Adrenal gland (tissue), 12 donors: ENCODE measurements around the gene MRPS16. TPM values are rescaled to one million over a fixed set of nuclear protein-coding genes. Genes with fewer than 3 reads are reported as not detected.

Experiments used
- DNase-seq, 7 donors: peaks; one replicate each; pipeline ENCODE4 v3.0.0-alpha.2; 2019 to 2020
- H3K27ac ChIP-seq, 5 donors: fragments of 200-600 bp; sonication (generic) in 4 of 5; 1 replicate in 3 of 5; 2 replicates in 2 of 5; pipeline versions ENCODE4 v1.5.1 to v1.8.0; 2016 to 2020; ENCODE audit warnings: mild to moderate bottlenecking in 1 of 5
- H3K27me3 ChIP-seq: fragments of 200-600 bp; 2 replicates; pipeline ENCODE4 v1.8.0; 2021
- H3K36me3 ChIP-seq, 2 donors: fragments of 200-600 bp; replicated peaks in 1 of 2; 1 replicate in 1 of 2; 2 replicates in 1 of 2; pipeline versions ENCODE4 v1.5.1 to v1.8.0; 2018 to 2022
- H3K4me1 ChIP-seq, 2 donors: fragments of 200-600 bp; replicated peaks in 1 of 2; 1 replicate in 1 of 2; 2 replicates in 1 of 2; pipeline versions ENCODE4 v1.5.1 to v1.8.0; 2018 to 2021
- H3K4me3 ChIP-seq, 4 donors: fragments of 200-600 bp; sonication (generic) in 3 of 4; one replicate each; pipeline ENCODE4 v1.5.1; 2016 to 2018
- H3K9me3 ChIP-seq, 3 donors: fragments of 200-600 bp; sonication (generic) in 1 of 3; replicated peaks in 1 of 3; 1 replicate in 2 of 3; 2 replicates in 1 of 3; pipeline versions ENCODE4 v1.5.1 to v1.8.0; 2016 to 2021
- CTCF ChIP-seq, 6 experiments: fragments of 450-650 bp in 4 of 6; fragments of 200-600 bp in 2 of 6; sonication (generic) in 1 of 6; IDR thresholded peaks; 1 replicate in 5 of 6; 2 replicates in 1 of 6; pipeline versions ENCODE4 v1.5.1 to v1.8.0; 2016 to 2021; ENCODE audit warnings: antibody characterized with exemption in 6 of 6, mild to moderate bottlenecking in 2 of 6, moderate library complexity in 1 of 6
- POLR2A ChIP-seq, 2 donors: fragments of 450-650 bp; IDR thresholded peaks; one replicate each; pipeline ENCODE4 v1.6.1; 2017; ENCODE audit warnings: antibody characterized with exemption in 2 of 2, mild to moderate bottlenecking in 2 of 2, moderate library complexity in 1 of 2
- WGBS, 4 donors: extraction: QIAGEN DNeasy Blood & Tissue Kit in 2 of 4; methylation state at CpG; one replicate each; pipeline versions ENCODE4 v1.1.5 to v1.1.7; 2013 to 2017; 5-methylcytosine and 5-hydroxymethylcytosine counted together
- intact Hi-C, 2 donors: fragments of 100-400 bp; cut with DNase I; formaldehyde crosslinking; loops; one replicate each; pipeline versions ENCODE4 v1.14.1 to v1.15.0; 2022 to 2023
- polyA plus RNA-seq, 3 donors: library from polyadenylated mRNA; stranded (reverse); fragments of 200-250 nt in 2 of 3; fragments of 350-450 nt in 1 of 3; fragmentation: Illumina TruSeq in 1 of 3; extraction: RNeasy Lipid Tissue Mini Kit (QIAGEN cat#74804) in 1 of 3; gene quantifications; one replicate each; pipeline ENCODE4 v1.2.3, GENCODE V29; 2013 to 2014
- total RNA-seq, 9 donors: library from RNA; depleted of rRNA in 4 of 9; stranded (reverse); fragments of >200 nt in 4 of 9; fragments of 120-200 nt in 1 of 9; fragmentation: NEBNext Ultra II Directional in 1 of 9; extraction: Animal tissue kit (Norgen Biotek cat#: 25700) in 1 of 9; gene quantifications; one replicate each; pipeline versions ENCODE4 v1.1.0 to v1.2.4, GENCODE V29; 2013 to 2023
- donor health status: healthy with polysubstance abuse.
- donor health status: Bipolar disorder and iron deficiency.
- donor health status: DM: yes; HTN: yes; CAD: no.
- donor health status: DM: no; HTN: no; CAD: no.
- donor health status: DM: no; HTN: no; CAD: no.
- donor health status: DM: yes; HTN: yes; CAD: no.

Gene MRPS16
- total and polyA plus RNA-seq, 12 donors, result 37.6 to 128 (median 86.7) TPM

DNA sequence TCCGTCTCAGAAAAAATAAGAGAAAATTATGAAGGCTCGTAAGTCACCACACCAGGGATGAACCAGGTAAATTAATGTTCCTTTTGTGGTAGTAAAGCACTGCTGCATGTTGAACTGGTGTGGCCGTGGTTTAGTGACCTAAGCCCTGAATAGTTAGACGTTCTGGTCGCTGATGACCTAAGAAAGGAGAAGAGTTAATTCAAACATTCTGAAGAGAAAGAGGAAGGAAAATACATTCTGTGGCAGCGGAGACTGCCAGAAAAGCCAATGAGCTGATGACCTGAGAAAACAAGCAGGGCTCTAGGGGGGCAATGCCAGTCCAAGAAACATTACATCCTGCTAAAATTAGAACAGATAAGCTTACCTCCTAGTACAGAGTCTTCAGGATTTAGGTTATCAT lies 22.9 kb downstream of the MRPS16 start:
- H3K9me3 ChIP-seq, result no peaks in the 10 kb centered on the region
- DNase-seq, result no peak
- no peaks in the 10 kb centered on the region for H3K4me1 ChIP-seq
- peaks cover 0 to 3% of the 10 kb centered on the region in 2 donors for H3K36me3 ChIP-seq
- WGBS, 4 donors, result 71 to 81% (median 78%) methylated on average over 6 of the region's 6 CpGs
- intact Hi-C loops, result no loop called here
- H3K27ac ChIP-seq, result no peak overlapping the region
- no peaks in the 10 kb centered on the region for H3K27me3 ChIP-seq
- no peak overlapping the region for H3K4me3 ChIP-seq
- TF ChIP-seq POLR2A (IDR thresholded peaks at IDR 0.05) (no peak), CTCF (IDR thresholded peaks at IDR 0.05) (no peak)

DNA sequence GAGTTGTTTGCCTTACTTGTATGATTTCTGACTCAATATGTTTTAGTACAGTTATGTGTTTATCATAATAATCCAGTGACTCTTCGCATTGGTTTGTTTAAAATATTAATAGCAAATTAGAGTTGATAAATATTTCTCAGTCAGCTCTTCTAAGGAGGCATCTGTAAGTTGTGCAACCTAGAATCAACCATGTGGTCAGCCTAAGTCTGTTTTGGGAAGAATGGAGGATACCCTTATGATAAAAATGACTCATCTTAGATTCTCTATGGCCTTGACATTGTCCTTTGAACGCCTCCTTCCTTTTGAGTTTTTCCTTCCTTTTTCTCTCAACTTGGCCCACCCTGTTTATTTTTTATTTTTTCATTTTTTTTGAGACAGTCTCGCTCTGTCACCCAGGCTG lies 24.2 kb downstream of the MRPS16 start:
- no peaks in the 10 kb centered on the region for H3K27me3 ChIP-seq
- intact Hi-C loops, result no loop called here
- peak overlapping the region in 1 of 5 donors; percentile 5 for H3K27ac ChIP-seq
- no peaks in the 10 kb centered on the region for H3K4me1 ChIP-seq
- no peak for DNase-seq
- H3K4me3 ChIP-seq, result no peak overlapping the region
- no peaks in the 10 kb centered on the region for H3K36me3 ChIP-seq
- 63 to 74% (median 70%) methylated on average over 3 of the region's 3 CpGs for WGBS, 4 donors
- H3K9me3 ChIP-seq, result no peaks in the 10 kb centered on the region
- TF ChIP-seq CTCF (IDR thresholded peaks at IDR 0.05), result no peak

GRCh38 chr10:73226663-73227062 lies 25.8 kb downstream of the MRPS16 start:
- no peaks in the 10 kb centered on the region for H3K36me3 ChIP-seq
- H3K27ac ChIP-seq, result no peak overlapping the region
- no peaks in the 10 kb centered on the region for H3K27me3 ChIP-seq
- H3K4me3 ChIP-seq, result no peak overlapping the region
- H3K4me1 ChIP-seq, result no peaks in the 10 kb centered on the region
- no peak for TF ChIP-seq POLR2A (IDR thresholded peaks at IDR 0.05)
- TF ChIP-seq CTCF (IDR thresholded peaks at IDR 0.05), result no peak
- H3K9me3 ChIP-seq, result no peaks in the 10 kb centered on the region
- intact Hi-C loops, result no loop called here
- DNase-seq, result no peak

DNA sequence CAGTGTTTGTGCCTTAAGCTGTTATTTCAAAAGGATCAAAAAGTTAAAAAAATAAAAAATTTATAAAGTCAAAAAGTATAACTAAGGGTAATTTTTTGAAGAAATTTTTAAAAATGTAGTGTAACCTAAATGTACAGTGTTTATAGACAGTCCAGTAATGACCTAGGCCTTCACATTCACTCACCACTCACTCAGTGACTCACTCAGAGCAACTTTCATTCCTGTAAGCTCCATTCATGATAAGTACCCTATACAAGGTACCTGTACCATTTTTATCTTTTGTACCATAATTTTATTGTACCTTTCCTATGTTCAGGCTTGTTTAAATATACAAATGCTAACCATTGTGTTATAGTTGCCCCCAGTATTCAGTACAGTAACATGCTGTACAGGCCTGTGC lies 26.9 kb downstream of the MRPS16 start:
- no peaks in the 10 kb centered on the region for H3K27me3 ChIP-seq
- no peak for TF ChIP-seq CTCF (IDR thresholded peaks at IDR 0.05)
- TF ChIP-seq POLR2A (IDR thresholded peaks at IDR 0.05), result no peak
- DNase-seq, result no peak

More for the DNA sequence above, 26.9 kb downstream of the MRPS16 start:
- Histone ChIP-seq H3K4me3 (no peak overlapping the region), H3K4me1 (no peaks in the 10 kb centered on the region), H3K36me3 (no peaks in the 10 kb centered on the region), H3K27ac (no peak overlapping the region), H3K9me3 (no peaks in the 10 kb centered on the region)
- intact Hi-C loops, result no loop called here
